GM23248 (cell line): ENCODE measurements around the gene PTPRN2. TPM values are rescaled to one million over a fixed set of nuclear protein-coding genes. Genes with fewer than 3 reads are reported as not detected.

Source experiments
- DNase-seq: peaks from one replicate; pipeline ENCODE4 v3.0.0-alpha.2; 2015
- H2AFZ ChIP-seq: fragments of 200-600 bp; sonication (generic); 2 replicates; pipeline ENCODE4 v1.6.1; 2016; ENCODE audit warnings: antibody characterized with exemption
- H3F3A ChIP-seq: fragments of 200-600 bp; sonication (generic); 2 replicates; pipeline ENCODE4 v1.6.1; 2016; ENCODE audit warnings: mild to moderate bottlenecking, antibody characterized with exemption, mixed run types; ENCODE audit not compliant: insufficient read depth
- H3K27ac ChIP-seq: fragments of 200-600 bp; sonication (generic); 2 replicates; pipeline ENCODE4 v1.5.1; 2016; ENCODE audit warnings: mild to moderate bottlenecking
- H3K27me3 ChIP-seq: fragments of 200-600 bp; sonication (generic); replicated peaks from 2 replicates; pipeline ENCODE4 v1.6.1; 2016; ENCODE audit warnings: mild to moderate bottlenecking; ENCODE audit not compliant: insufficient read depth
- H3K36me3 ChIP-seq: fragments of 200-600 bp; sonication (generic); 2 replicates; pipeline ENCODE4 v1.6.1; 2016; ENCODE audit warnings: low read depth, mild to moderate bottlenecking
- H3K4me1 ChIP-seq: fragments of 200-600 bp; sonication (generic); 2 replicates; pipeline ENCODE4 v1.6.1; 2016; ENCODE audit warnings: mild to moderate bottlenecking; ENCODE audit not compliant: insufficient read depth
- H3K4me2 ChIP-seq: fragments of 200-600 bp; sonication (generic); one replicate; pipeline ENCODE4 v1.6.1; 2016; ENCODE audit warnings: mild to moderate bottlenecking; ENCODE audit not compliant: unreplicated experiment
- H3K4me3 ChIP-seq: fragments of 200-600 bp; sonication (generic); 2 replicates; pipeline ENCODE4 v1.5.1; 2016; ENCODE audit warnings: mild to moderate bottlenecking
- H3K79me2 ChIP-seq: fragments of 200-600 bp; sonication (generic); 2 replicates; pipeline ENCODE4 v1.6.1; 2016; ENCODE audit warnings: mild to moderate bottlenecking; ENCODE audit not compliant: insufficient read depth
- H3K9ac ChIP-seq: fragments of 200-600 bp; sonication (generic); 2 replicates; pipeline ENCODE4 v1.6.1; 2016; ENCODE audit warnings: mild to moderate bottlenecking
- H3K9me2 ChIP-seq: fragments of 200-600 bp; sonication (generic); 2 replicates; pipeline ENCODE4 v1.6.1; 2016; ENCODE audit warnings: mixed run types, mild to moderate bottlenecking, moderate library complexity; ENCODE audit not compliant: insufficient read depth
- H3K9me3 ChIP-seq: fragments of 200-600 bp; sonication (generic); one replicate; pipeline ENCODE4 v1.6.1; 2017; ENCODE audit warnings: low read depth
- H4K20me1 ChIP-seq: fragments of 200-600 bp; sonication (generic); 2 replicates; pipeline ENCODE4 v1.6.0; 2016; ENCODE audit not compliant: insufficient read depth
- EZH2 ChIP-seq: fragments of 200-600 bp; sonication (generic); IDR thresholded peaks from 2 replicates; pipeline ENCODE4 v1.6.1; 2018; ENCODE audit warnings: antibody characterized with exemption, mild to moderate bottlenecking; ENCODE audit not compliant: insufficient read depth, poor library complexity, severe bottlenecking
- EZH2phosphoT487 ChIP-seq: fragments of 200-600 bp; sonication (generic); IDR thresholded peaks from 2 replicates; pipeline ENCODE4 v1.6.1; 2018; ENCODE audit warnings: antibody characterized with exemption, moderate library complexity, mild to moderate bottlenecking, low read depth; ENCODE audit not compliant: insufficient read depth
- WGBS, 2 experiments: methylation state at CpG; one replicate each; pipeline ENCODE4 v1.1.6; 2015 to 2017; ENCODE audit warnings: low lambda C conversion rate in 2 of 2, low coverage in 1 of 2; ENCODE audit errors: missing lambda C conversion rate in 2 of 2; 5-methylcytosine and 5-hydroxymethylcytosine counted together
- in situ Hi-C: fragments of 300-500 bp; cut with MboI; formaldehyde crosslinking; loops from 2 replicates; pipeline ENCODE4 v1.15.0; 2020
- polyA plus RNA-seq: library from polyadenylated mRNA; unstranded; fragments of >200 nt; fragmentation: Nextera tagmentation; extraction: Ambion mirVana; gene quantifications from 2 replicates; pipeline ENCODE4 v1.2.1, GENCODE V29; 2016
- total RNA-seq: library from RNA; depleted of rRNA; stranded (reverse); fragments of >200 nt; shearing (Covaris generic); gene quantifications from 2 replicates; pipeline ENCODE4 v1.2.3, GENCODE V29; 2014

PTPRN2 gene
- total and polyA plus RNA-seq, 2 experiments from 2014 or later: 0.13 TPM; not detected in 1

DNA sequence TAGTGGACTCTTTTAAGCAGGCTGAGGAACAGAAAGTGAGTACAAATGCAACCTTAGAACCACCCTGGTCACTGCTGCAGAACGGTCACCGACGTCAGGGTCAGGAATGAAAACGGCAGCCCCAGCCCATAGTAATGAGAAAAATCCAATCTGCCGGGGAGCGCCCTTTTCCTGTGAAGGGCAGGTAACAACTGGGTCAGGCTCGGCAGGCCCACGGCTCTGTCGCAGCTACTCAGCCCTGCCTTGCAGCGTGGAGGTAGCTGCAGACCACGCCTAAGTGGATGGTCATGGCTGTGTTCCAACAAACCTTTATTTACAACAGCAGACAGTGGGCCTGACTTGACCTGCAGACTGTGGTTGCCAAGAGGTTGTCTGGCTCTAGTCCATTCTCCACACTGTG lies 687.6 kb downstream of the PTPRN2 start:
- Histone ChIP-seq H4K20me1 (no peaks in the 10 kb centered on the region), H3K27me3 (no peaks in the 10 kb centered on the region), H3K4me1 (no peaks in the 10 kb centered on the region), H3K9ac (no peak overlapping the region), H3K36me3 (no peaks in the 10 kb centered on the region), H3K4me2 (no peak overlapping the region), H3K79me2 (no peaks in the 10 kb centered on the region), H3K9me3 (no peaks in the 10 kb centered on the region), H3K4me3 (no peak overlapping the region), H3F3A (no peaks in the 10 kb centered on the region), H3K27ac (no peak overlapping the region), H2AFZ (no peak overlapping the region), H3K9me2 (no peaks in the 10 kb centered on the region)
- in situ Hi-C loops: no loop called here
- WGBS, 2 experiments: 28 to 32% methylated on average over 11 of the region's 11 CpGs
- TF ChIP-seq EZH2phosphoT487 (no peak), EZH2 (no peak)
- DNase-seq: no peak

DNA sequence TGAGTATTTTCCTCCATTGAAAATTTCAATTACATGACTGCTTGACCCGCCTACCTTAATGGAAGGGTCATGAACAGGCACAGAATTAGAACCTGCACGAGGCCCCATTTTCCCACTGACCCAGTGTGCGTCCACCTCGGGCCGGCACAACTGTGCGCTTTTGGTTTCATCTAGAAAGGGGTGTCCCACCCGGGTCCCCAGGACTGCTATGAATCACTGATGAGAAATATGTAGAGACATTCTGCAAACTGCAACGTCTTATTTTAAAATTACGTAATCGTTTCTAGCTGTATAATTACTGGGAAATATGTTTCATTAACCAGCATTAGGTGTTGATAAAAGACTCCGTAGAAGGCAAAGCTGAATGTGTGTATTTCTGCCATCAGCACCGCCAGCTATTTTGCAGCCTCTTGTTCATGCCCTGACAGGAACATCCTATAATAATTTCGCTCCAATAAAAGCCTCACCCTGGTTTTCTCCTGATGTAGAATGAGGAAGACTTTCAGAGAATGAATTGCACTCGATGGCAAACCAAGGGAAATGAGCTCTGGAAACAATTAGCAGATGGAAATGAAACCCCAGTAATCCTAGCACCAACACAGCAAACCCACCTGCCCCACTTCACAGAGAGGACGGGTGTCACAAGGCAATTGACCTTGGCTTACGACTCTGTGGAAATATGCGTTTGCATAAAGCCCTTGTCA lies 688.7 kb downstream of the PTPRN2 start:
- TF ChIP-seq EZH2phosphoT487 (no peak), EZH2 (no peak)
- WGBS, 2 experiments: 17 to 22% methylated on average over 17 of the region's 17 CpGs
- DNase-seq: no peak
- H2AFZ ChIP-seq: no peak overlapping the region
- in situ Hi-C loops: no loop called here
- no peaks in the 10 kb centered on the region for H3K9me2 ChIP-seq
- no peaks in the 10 kb centered on the region for H3F3A ChIP-seq
- H3K9ac ChIP-seq: no peak overlapping the region
- no peaks in the 10 kb centered on the region for H3K4me1 ChIP-seq
- H3K27me3 ChIP-seq: no peaks in the 10 kb centered on the region
- no peak overlapping the region for H3K27ac ChIP-seq
- no peaks in the 10 kb centered on the region for H3K79me2 ChIP-seq
- H3K4me3 ChIP-seq: no peak overlapping the region
- no peak overlapping the region for H3K4me2 ChIP-seq
- H4K20me1 ChIP-seq: no peaks in the 10 kb centered on the region
- H3K9me3 ChIP-seq: no peaks in the 10 kb centered on the region
- no peaks in the 10 kb centered on the region for H3K36me3 ChIP-seq

DNA sequence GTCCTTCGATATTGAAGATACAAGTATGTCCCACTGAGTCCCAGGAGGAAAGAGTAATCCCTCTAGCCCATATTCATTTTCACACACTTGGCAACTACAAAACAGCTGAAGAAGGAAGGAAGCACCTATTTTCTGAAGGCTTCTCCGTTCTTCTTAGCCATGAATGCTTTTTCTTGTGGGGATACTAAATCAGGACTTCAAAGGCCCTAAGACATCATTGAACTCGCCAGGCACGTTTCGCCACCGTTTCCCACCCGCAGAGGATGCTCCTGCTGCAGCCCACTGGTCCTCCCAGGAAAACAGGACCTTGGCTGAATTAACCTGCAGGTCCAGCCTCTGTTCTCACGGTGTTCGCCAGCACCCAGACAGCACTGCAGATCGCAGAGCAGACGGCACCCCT lies 689.4 kb downstream of the PTPRN2 start:
- H4K20me1 ChIP-seq: no peaks in the 10 kb centered on the region
- H3K27ac ChIP-seq: no peak overlapping the region
- no peak for DNase-seq
- H3K9ac ChIP-seq: no peak overlapping the region
- H3K79me2 ChIP-seq: no peaks in the 10 kb centered on the region
- no peaks in the 10 kb centered on the region for H3K9me2 ChIP-seq
- H3K27me3 ChIP-seq: no peaks in the 10 kb centered on the region
- no peaks in the 10 kb centered on the region for H3F3A ChIP-seq
- H3K4me3 ChIP-seq: no peak overlapping the region
- no peaks in the 10 kb centered on the region for H3K9me3 ChIP-seq
- H3K4me2 ChIP-seq: no peak overlapping the region
- no peak for TF ChIP-seq EZH2
- TF ChIP-seq EZH2phosphoT487: no peak
- 20 to 21% methylated on average over 11 of the region's 11 CpGs for WGBS, 2 experiments
- no peaks in the 10 kb centered on the region for H3K4me1 ChIP-seq
- no peaks in the 10 kb centered on the region for H3K36me3 ChIP-seq
- in situ Hi-C loops: no loop called here
- H2AFZ ChIP-seq: no peak overlapping the region

DNA sequence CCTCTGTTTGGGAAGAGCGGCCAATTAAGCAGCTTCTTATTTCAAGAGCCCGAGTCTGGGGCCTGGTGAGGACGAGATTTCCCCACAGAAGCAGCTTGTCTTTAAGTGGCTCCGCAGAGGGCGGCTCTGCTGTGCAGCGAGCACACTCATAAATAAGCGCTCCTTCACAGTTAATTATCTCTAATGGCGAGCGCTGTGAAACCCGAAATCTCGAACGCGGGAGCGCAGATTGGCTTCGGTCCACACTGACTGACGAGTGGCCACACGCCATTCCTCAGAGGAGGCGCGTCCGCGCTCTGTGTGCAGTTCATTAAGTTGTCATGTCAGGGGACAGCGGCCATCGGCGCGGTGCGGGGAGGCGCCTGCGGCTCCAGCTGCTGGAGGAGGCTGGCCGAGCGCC lies 689.9 kb downstream of the PTPRN2 start:
- H3K4me2 ChIP-seq: no peak overlapping the region
- in situ Hi-C loops: no loop called here
- no peaks in the 10 kb centered on the region for H3K27me3 ChIP-seq
- no peak overlapping the region for H3K27ac ChIP-seq
- TF ChIP-seq EZH2phosphoT487 (no peak), EZH2 (no peak)
- H3K4me1 ChIP-seq: no peaks in the 10 kb centered on the region
- no peaks in the 10 kb centered on the region for H3K36me3 ChIP-seq
- no peak overlapping the region for H3K4me3 ChIP-seq
- WGBS, 2 experiments: 65% methylated on average over 28 to 30 of the region's 30 CpGs
- no peak overlapping the region for H2AFZ ChIP-seq
- no peaks in the 10 kb centered on the region for H4K20me1 ChIP-seq
- H3K79me2 ChIP-seq: no peaks in the 10 kb centered on the region
- no peaks in the 10 kb centered on the region for H3K9me3 ChIP-seq
- DNase-seq: no peak
- H3F3A ChIP-seq: no peaks in the 10 kb centered on the region
- H3K9me2 ChIP-seq: no peaks in the 10 kb centered on the region
- H3K9ac ChIP-seq: no peak overlapping the region
